Ammon's horn (tissue), 1 donor: ENCODE data around the gene HECW1.
A peak's percentile ranks its signal among the peaks of the same experiment; 100 is the strongest.
"Not testable (repeated sequence)": the region's sequence is repeated elsewhere in the genome, so short reads cannot be mapped to it uniquely, and the experiment has no call there.

Experiments
- DNase-seq: peaks from one replicate; pipeline ENCODE4 v3.0.0-alpha.2; 2016; ENCODE audit warnings: low spot score

Gene HECW1

DNA sequence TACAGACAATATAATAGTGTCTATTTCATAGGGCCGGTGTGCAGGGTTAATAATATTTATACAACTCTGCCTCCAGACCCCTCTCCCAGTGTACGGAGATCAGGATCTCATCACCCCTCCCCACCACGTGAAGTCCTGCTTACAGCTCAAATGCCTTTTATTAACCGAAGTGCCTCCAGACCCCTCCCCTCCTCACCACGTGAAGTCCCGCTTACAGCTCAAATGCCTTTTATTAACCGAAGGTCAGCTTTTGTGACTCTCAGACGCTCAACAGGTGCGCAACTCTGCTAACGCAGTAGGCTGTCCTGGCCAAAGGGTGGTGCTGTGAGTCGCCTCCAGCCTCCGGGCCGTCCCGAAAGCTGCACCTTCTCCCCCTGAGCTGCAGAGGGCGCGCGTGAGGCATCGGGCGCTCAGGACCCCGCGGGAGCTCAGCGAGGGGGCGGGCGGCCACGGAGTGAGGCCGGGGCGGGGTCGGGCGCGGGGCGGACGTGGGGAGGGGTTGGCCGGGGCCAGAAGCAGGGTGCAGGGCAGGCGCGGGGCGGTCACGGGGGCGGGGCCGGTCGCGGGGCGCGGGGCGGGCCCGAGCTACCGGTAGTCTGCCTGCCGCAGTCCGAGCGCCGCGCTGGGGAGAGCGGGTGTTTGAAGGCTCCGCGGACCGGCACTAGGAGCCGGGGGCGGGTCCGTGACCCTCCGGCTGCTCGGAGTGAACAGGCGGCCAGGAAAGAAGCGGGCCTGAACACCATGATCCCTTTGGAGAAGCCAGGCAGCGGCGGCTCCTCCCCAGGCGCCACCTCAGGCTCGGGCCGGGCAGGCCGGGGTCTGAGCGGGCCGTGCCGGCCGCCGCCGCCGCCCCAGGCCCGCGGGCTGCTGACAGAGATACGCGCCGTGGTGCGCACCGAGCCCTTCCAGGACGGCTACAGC, 470.3 kb downstream of the HECW1 start, which contains the start of gene STK17A:
STK17A (plus strand) TSS at position 606 of the 921 bp plus-strand sequence; CDS start at position 742, 136 bp downstream.
- peak; percentile 95 for DNase-seq

DNA sequence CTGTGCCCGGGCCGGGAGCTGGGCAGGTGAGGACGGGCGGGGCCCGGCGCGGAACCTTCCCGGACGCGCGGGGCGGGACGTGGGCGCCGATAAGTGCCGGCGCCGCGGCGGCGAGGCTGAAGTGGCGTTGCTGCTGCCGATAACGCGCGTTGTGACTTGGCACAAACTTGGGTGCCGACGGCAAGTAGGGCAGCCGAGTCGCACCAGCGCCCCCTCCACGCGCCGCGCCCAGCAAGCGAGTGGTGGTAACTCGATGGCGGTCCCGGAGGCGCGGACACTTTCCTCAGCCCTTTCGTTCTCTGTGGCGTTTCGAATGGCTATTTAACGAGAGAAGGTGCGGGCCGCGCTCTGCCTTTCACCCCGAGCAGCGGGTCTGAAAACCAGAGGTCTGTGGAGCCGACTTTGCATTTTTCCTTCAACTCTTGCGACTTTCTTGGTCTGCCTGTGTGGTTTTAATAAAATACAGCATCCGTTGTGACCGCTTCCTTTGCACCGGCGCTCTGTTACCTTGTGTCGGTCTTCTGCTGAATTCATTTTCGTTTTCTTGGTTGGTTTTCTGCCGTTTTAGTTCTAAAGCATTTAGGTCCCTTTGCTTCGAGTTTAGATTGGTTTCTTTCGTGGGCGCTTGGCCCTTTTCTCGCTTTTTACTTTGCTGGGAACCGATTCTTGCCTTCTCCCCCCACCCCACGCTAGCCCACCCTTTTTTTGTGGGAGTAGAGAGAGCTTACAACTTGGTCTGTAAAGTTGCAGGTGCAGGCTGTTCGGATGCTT, 471.2 kb downstream of the HECW1 start:
- peak; percentile 84 for DNase-seq

- DNase-seq: no peak
These were observed 471.7 kb downstream of the HECW1 start for GRCh38 chr7:43584195-43584586.

- not testable (repeated sequence) for DNase-seq
These were observed 472.3 kb downstream of the HECW1 start for GRCh38 chr7:43584733-43585132.

DNA sequence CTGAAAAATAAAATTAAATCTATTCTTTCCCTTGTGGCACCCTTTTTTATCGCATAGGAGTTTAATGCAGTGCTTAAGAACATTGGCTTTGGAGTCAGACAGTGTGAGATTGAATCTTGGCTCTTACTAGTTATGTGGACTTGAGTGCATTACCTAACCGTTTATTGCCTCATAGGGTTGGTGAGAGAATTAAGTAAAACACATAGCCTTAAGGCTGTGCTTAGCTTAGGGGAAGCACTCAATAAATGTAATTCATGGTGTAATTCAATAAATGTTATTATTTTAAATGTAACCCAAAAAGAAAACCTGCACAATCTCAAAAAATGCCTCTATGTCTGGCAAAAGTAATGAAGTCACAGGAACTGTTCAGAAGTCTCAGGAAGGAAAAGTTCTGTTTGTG, 473.1 kb downstream of the HECW1 start:
- DNase-seq: no peak

DNA sequence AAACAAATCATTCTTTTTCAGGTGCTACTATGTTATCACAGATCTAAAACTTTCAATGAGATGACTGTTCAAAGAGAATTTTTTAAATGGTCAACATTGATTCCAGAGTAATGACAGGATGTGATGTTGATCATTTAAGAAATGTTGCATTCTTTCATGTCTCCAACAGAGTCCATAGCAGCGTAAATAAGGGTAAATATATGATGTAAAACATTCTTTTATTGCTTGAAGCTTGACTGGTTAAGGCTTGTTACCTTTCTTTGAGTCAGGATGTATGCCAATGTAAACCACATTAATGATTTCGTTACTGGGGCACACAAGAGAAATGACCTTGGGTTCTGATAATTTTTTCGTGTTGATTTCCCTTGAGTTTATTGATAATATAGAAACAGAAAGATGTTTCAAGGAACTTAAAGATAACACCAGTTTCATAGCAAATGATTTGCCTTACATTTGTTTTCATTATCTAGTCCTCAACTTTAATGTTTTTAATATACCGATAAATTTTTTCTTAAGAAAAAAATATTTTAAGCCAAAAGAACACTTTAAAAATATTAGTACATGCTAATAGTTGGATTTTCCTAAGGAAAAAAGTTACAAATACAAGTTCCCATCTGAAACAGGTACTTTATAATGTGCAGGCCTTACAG, 473.9 kb downstream of the HECW1 start:
- DNase-seq: no peak

- DNase-seq: no peak
These were observed 476.2 kb downstream of the HECW1 start for GRCh38 chr7:43588477-43589132.

DNA sequence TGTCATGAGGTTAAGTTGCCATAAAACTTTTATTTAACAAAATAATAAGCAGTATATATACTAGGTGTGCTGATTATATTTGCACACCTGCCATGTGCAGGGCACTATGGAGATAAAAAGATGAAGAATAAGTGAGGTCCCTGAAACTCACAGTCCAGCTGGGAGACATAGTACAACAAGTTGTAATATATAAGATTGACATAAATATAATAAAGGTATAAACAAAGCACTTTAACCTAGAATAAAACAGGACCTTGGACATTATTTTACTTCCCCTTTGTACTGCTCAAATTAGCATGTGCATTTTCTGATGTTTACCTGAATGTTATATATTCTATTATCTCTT, 476.7 kb downstream of the HECW1 start:
- DNase-seq: no peak

- no peak for DNase-seq
These were observed 477.3 kb downstream of the HECW1 start for GRCh38 chr7:43589728-43590127.

GRCh38 chr7:43590862-43591557, 478.6 kb downstream of the HECW1 start:
- DNase-seq: no peak

DNA sequence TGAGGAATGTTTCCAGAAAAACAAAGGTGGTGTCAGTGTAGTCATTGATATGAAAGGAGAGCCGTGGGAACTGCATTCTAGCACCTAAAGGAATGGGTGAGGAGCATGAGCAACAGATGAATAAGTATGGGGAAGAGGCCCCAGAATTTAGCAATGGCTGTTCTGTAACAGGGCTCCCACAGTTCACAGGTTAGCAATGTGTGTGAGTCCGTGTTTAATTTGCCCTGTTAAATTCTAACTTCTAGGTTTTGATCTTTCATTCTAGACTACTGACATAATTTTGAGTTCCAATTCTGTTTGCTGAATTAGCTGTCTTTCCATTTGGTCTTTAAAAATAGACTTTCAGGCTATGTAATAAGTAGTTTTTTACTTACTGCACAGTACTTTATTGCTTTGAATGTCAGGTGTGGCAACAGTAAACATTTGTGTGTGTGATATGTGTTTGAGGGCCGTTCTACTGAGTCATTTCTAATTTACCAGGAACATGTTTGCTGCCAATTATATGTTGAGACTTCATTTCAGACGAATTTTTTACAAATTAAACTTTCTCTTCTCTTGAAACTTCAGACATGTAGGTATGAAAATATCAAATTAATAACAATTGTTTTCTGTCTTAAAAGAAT, 479.2 kb downstream of the HECW1 start:
- no peak for DNase-seq

- no peak for DNase-seq
These were observed 479.9 kb downstream of the HECW1 start for GRCh38 chr7:43592326-43592725.

DNA sequence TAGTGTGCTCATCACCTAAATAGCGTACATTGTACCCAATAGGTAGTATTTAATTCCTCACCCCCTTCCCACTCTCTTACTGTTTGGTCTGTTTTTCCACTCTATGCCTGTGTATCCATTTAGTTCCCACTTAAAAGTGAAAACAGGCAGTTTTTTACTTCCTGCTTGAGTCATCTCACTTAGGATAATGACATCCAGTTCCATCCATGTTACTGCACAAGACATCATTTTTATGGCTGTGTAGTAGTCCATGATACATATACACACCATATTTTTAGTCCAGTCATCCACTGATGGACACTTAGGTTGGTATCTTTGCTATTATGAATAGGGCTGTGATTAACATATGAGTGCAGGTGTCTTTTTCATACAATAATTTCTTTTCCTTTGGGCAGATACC, 480.6 kb downstream of the HECW1 start:
- DNase-seq: no peak

DNA sequence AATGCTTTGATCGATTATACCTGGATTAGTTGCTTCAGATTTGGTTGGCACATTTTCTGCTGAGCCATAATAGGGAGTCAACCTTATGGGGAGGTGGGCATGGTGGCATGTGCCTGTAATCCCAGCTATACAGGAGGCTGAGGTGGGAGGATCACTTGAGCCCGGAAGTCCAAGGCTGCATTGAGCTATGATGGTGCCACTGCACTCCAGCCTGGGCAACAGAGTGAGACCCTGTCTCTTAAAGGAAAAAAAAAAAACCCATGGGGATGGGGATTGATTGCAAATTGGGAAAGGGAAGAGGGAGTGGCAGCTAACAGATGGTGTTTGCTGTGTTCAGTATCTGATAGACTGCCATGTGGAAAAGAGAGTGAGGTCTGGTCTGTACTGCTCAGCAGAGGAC, 481.6 kb downstream of the HECW1 start:
- DNase-seq: no peak

DNA sequence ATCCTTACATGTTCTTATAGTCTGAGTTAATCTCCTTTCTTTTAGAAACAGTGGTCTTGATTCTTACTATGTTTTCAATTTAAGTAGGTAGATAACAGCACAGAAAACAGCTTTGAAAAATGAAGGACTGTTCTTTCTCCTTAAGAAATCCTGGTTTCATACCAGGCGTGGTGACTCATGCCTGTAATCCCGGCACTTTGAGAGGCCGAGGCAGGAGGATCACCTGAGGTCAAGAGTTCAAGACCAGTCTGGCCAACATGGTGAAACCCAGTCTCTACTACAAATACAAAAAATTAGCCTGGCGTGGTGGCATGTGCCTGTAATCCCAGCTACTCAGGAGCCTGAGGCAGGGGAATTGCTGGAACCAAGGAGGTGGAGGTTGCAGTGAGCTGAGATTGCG, 484.0 kb downstream of the HECW1 start:
- DNase-seq: not testable (repeated sequence)

DNA sequence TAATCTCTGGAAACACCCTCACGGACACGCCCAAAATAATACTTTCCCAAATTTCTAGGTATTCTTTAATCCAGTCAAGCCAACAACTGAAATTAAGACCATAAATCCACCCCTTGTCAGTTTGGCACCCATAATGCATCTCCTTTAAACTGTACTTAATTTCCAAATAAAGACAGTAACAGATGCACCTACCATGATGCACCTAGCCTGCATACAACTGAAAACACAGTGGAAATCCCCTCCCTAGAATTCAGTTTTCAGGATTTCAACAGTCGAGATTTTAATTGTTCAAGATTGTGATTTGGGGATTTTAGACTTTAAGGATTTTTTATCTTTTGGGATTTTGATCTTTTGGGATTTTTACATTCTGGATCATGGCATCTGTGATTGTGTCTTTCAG, 487.6 kb downstream of the HECW1 start:
- no peak for DNase-seq

- peak; percentile 13 for DNase-seq
These were observed 489.8 kb downstream of the HECW1 start for GRCh38 chr7:43602256-43602655.

GRCh38 chr7:43604251-43604650, 491.8 kb downstream of the HECW1 start:
- DNase-seq: no peak

- no peak for DNase-seq
These were observed 496.6 kb downstream of the HECW1 start for GRCh38 chr7:43609097-43609496.

DNA sequence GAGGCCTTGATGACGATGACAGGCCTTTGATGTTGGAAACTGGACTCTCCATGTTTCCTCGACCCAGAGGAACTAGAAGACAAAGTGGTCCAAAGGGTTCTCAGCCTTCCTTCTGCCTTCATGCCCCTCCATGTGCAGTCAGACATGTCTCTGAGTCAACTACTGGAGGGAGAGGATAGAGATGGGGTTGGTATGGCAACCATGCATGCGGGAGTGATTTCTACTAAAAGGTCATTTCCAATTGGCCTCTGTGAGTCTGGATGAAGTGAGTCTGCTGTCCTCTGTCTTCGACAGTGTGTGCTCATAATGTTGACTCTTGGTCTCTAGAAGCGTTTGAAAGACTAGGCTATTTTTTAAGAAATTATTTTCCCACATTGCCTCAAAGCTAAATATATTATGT, 499.7 kb downstream of the HECW1 start:
- no peak for DNase-seq
